ENCODE data around the gene NANOS3.

Gene NANOS3

GRCh38 chr19:13926715-13927114 lies 49.8 kb downstream of the NANOS3 start:
- ChIA-PET CTCF (no interaction called here), POLR2A (no interaction called here)
- no peak for DNase-seq (ENCODE audit: extremely low spot score)
- TF ChIP-seq ARNT (IDR thresholded peaks at IDR 0.05) (no peak), HDGF (IDR thresholded peaks at IDR 0.05; ENCODE audit: borderline replicate concordance) (no peak), LEF1 (IDR thresholded peaks at IDR 0.05; ENCODE audit: borderline replicate concordance) (no peak), SP1 (IDR thresholded peaks at IDR 0.05) (no peak), ZNF384 (IDR thresholded peaks at IDR 0.05) (no peak)

DNA sequence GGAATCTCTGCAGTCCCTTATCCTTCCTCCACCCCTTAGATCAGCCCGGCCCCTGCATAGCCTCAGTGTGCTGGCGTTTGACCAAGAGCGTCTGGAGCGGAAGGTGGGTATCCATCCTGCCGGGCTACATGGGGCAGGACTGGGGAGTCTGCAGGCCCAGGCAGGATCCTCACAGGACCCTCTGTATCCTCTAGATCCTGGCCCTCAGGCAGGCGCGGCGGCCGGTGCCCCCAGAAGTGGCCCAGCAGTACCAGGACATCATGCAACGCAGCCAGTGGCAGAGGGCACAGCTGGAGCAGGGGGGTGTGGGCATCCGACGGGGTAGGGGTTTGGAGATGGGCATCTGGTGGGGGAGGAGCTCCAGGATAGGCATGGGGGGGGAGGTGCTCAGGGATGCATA lies 52.4 kb downstream of the NANOS3 start:
- ChIA-PET POLR2A (interaction anchor here (1.4 kb wide), 1 partner anchor 24 kb away, joined by 3 read pairs; no protein-coding TSS in a partner anchor), CTCF (no interaction called here)
- DNase-seq (ENCODE audit: extremely low spot score) = no peak
- TF ChIP-seq SUZ12 (IDR thresholded peaks at IDR 0.05) (no peak), SP1 (IDR thresholded peaks at IDR 0.05) (no peak), CTBP1 (IDR thresholded peaks at IDR 0.05; ENCODE audit: borderline replicate concordance) (no peak), TARDBP (IDR thresholded peaks at IDR 0.05) (no peak), PKNOX1 (IDR thresholded peaks at IDR 0.05) (no peak), HDGF (IDR thresholded peaks at IDR 0.05; ENCODE audit: borderline replicate concordance) (no peak), NFRKB (IDR thresholded peaks at IDR 0.05) (no peak), LEF1 (IDR thresholded peaks at IDR 0.05; ENCODE audit: borderline replicate concordance) (no peak), ZNF384 (IDR thresholded peaks at IDR 0.05) (no peak), ELF4 (IDR thresholded peaks at IDR 0.05) (no peak), FOXA1 (IDR thresholded peaks at IDR 0.05) (no peak), BHLHE40 (IDR thresholded peaks at IDR 0.05; ENCODE audit: borderline replicate concordance) (no peak), L3MBTL2 (conservative IDR thresholded peaks at IDR 0.05) (no peak), FOXK2 (IDR thresholded peaks at IDR 0.05) (no peak), FOXM1 (IDR thresholded peaks at IDR 0.05; ENCODE audit: borderline replicate concordance) (no peak), ARNT (IDR thresholded peaks at IDR 0.05) (no peak)

DNA sequence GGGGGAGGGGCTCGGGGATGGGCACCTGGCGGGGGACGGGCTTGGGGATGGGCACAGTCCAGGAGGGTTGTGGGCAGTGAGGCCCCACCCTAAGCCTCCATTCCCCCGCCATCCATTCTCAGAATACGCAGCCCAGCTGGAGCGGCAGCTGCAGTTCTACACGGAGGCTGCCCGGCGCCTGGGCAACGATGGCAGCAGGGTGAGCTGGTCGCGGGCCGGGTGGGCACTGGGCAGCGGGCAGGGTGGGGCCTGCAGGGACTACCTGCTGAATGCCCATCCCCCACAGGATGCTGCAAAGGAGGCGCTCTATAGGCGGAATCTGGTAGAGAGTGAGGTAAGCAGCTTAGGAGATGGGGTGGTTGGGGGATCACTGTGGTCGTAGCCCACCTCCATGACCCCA lies 53.0 kb downstream of the NANOS3 start:
- POLR2A ChIA-PET = no interaction called here
- no peak for DNase-seq (ENCODE audit: extremely low spot score)
- CTCF ChIA-PET = no interaction called here
- TF ChIP-seq FOXK2 (IDR thresholded peaks at IDR 0.05) = no peak
- no peak for TF ChIP-seq ELF4 (IDR thresholded peaks at IDR 0.05)
- no peak for TF ChIP-seq FOXA1 (IDR thresholded peaks at IDR 0.05)
- no peak for TF ChIP-seq ZNF384 (IDR thresholded peaks at IDR 0.05)
- TF ChIP-seq SP1 (IDR thresholded peaks at IDR 0.05) = no peak
- TF ChIP-seq NFRKB (IDR thresholded peaks at IDR 0.05) = no peak
- no peak for TF ChIP-seq ARNT (IDR thresholded peaks at IDR 0.05)
- no peak for TF ChIP-seq HDGF (IDR thresholded peaks at IDR 0.05; ENCODE audit: borderline replicate concordance)
- no peak for TF ChIP-seq LEF1 (IDR thresholded peaks at IDR 0.05; ENCODE audit: borderline replicate concordance)
- TF ChIP-seq TARDBP (IDR thresholded peaks at IDR 0.05) = no peak
- no peak for TF ChIP-seq CTBP1 (IDR thresholded peaks at IDR 0.05; ENCODE audit: borderline replicate concordance)
- no peak for TF ChIP-seq L3MBTL2 (conservative IDR thresholded peaks at IDR 0.05)
- no peak for TF ChIP-seq PKNOX1 (IDR thresholded peaks at IDR 0.05)
- no peak for TF ChIP-seq SUZ12 (IDR thresholded peaks at IDR 0.05)
- TF ChIP-seq FOXM1 (IDR thresholded peaks at IDR 0.05; ENCODE audit: borderline replicate concordance) = no peak
- TF ChIP-seq BHLHE40 (IDR thresholded peaks at IDR 0.05; ENCODE audit: borderline replicate concordance) = no peak

Measured in HEK293T (cell line).